GM21381 (cell line): ENCODE results near the gene NOL4L.
A peak's percentile ranks its signal among the peaks of the same experiment; 100 is the strongest.

Source experiments
- ATAC-seq: cut with Tn5 transposase; IDR thresholded peaks from one replicate; pipeline ENCODE4 v1.9.1; 2021; ENCODE audit warnings: mild to moderate bottlenecking, moderate library complexity; ENCODE audit not compliant: unreplicated experiment

NOL4L gene, protein sequence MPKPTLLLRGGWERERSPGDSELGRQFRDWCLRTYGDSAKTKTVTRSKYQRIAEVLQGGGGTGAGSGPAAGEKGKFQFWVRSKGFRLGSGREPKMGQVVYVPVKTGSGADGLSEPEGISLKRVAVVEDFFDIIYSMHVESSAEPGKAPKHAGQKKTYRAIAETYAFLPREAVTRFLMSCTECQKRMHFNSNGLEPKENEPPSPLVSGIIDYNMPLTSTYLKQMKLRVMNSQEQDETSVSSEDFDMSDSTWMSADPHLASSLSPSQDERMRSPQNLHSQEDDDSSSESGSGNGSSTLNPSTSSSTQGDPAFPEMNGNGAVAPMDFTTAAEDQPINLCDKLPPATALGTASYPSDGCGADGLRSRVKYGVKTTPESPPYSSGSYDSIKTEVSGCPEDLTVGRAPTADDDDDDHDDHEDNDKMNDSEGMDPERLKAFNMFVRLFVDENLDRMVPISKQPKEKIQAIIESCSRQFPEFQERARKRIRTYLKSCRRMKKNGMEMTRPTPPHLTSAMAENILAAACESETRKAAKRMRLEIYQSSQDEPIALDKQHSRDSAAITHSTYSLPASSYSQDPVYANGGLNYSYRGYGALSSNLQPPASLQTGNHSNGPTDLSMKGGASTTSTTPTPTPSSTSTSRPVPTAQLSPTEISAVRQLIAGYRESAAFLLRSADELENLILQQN

DNA sequence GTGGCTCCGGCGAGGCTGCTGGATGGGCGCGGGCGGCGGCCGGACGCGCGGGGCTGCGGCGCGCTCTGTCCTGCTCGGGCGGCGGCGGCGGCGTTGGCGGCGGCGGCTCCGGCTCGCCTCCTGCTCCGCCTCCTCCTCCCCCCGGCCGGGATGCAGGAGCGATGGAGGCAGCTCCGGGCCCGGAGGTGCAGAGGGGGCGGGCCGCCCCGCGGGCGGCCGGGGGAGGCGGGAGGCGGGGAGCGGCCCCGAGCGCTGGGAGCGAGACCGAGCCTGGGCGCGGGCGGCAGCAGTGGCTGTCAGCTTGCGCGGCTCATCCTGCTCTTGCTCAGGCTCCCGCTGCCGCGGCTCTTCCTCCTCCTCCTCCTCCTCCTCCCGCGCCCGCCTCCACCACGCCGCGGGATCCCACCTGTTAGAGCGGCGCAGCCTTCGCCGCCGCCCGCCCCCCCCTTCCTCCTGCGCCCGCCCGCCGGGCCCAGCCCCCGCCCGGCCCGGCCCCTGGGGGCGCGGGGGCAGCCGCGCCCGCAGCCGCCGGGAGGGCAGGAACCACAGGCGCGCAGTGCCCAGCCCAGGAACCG is at the start of gene NOL4L:
Gene NOL4L, minus strand, starts transcription at position 323 of the 575 bp plus-strand sequence. CDS start 443 bp downstream, outside the sequence.
- ATAC-seq = no peak

DNA sequence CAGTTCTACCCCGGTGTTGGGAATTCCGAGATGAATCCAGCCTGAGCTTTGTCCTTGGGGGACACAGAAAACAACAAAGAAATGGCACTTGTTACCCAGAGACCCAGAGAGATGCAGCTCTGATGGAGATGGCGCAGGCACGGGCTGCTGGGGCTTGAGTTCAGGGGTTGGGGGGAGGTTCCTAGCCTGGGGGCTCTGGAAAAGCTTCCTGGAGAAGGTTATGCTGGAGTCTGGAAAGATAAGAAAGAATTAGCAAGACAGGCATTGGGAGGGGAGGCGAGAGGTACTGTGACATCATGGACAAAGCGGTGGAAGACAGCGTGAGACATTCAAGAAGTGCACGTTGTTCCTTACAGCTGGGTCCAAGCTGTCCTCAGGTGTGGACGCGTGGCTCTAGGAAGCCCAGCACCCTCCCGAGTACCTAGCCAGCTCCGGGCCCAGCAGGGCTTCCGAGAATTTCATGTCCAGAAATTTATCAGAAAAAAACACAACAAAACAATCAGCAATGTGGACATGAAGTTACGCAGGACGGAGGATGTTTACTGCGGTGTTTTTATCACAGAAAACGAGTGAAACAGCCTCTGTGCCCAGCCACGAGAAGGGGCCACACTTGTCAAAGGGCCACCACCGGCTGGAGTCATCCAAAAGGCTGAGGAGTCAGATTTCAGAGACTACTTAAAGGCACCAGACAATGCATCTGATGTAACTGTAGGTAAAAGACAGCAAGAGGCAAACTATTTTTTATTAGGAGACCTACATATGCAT is 49.1 kb upstream of the NOL4L start:
- no peak for ATAC-seq

DNA sequence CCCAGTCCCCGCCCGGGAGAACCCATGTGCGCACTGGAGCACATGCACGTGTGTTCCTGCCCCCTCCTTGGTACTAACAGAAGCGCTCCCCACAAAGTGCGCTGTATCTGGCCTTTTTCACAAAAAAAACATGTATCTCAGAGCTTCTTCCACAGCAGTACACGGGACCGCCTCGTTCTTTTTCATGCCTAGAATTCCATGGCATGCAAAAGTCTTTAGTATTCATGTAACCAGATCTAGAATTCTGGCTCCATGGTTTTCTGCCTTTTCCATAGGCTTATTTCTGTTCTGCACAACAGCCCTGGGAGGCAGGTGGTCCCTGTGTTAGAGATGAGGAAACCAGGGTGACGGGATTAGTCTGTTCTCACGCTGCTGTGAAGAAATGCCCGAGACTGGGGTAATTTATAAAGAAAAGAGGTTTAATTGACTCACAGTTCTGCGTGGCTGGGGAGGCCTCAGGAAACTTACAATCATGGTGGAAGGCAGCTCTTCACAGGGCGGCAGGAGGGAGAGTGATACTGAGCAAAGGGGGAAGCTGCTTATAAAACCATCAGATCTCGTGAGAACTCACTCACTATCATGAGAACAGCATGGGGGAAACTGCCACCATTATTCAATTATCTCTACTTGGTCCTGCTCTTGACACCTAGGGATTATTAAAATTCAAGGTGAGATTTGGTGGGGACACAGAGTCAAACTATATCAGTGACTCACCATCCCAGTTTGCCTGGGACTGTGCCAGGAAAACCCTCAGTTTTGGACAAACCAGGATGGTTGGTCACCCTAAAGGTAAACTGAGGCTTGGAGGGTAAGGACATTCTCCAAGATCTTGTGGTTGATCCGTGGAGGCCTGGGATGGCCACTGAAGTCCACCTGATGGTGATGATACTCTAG is 47.6 kb upstream of the NOL4L start:
- ATAC-seq = no peak

DNA sequence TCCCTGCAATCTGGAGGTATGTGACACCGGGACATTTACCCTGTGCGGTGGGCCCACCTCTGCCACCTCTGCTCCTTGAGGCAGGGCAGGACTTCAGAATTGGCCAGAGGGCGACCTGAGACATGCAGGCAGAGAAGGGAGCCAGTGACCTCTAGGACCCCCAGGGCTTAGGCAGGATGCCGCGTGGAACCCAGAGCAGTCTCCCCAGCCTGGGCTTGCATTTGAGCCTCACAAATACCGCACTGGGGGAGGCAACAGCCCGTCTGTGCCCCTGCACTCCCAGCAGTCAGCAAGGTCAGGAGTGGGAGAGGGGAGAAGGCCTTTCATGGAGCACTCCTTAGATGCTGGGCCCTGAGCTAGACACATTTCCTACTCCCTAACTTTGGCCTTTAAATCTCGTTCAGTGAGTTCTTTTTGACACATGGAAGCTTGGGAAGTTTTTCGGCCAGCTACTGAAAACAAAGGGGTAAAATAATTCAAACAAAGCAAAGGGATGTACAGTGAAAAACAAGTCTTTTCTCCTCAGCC is 46.9 kb upstream of the NOL4L start:
- ATAC-seq = no peak

DNA sequence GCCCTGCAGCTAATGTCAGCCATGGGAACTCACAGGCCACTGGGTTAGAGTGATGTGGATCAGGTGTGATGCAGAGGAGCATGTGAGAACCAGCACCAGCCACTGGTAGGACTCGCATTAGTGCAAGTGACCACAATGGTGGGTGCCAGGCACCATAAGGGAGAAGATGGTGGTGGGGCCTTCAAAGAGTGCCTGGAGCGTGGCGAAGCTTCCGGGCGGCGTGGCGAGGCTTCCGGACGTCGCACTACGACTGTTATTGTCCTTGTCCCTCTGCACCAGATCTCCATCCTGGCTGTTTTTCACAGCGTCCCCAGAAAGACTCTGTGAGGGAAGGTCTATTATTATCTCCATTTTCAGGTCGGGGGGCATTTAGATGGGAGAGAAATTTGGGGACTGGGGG is 44.7 kb upstream of the NOL4L start:
- no peak for ATAC-seq

GRCh38 chr20:32628960-32629530 is 43.9 kb upstream of the NOL4L start:
- no peak for ATAC-seq

GRCh38 chr20:32626859-32627636 is 41.9 kb upstream of the NOL4L start:
- ATAC-seq = peak; percentile 25

- ATAC-seq = no peak
These were observed 41.3 kb upstream of the NOL4L start for GRCh38 chr20:32626407-32626806.

- no peak for ATAC-seq
These were observed 40.9 kb upstream of the NOL4L start for GRCh38 chr20:32625996-32626395.

DNA sequence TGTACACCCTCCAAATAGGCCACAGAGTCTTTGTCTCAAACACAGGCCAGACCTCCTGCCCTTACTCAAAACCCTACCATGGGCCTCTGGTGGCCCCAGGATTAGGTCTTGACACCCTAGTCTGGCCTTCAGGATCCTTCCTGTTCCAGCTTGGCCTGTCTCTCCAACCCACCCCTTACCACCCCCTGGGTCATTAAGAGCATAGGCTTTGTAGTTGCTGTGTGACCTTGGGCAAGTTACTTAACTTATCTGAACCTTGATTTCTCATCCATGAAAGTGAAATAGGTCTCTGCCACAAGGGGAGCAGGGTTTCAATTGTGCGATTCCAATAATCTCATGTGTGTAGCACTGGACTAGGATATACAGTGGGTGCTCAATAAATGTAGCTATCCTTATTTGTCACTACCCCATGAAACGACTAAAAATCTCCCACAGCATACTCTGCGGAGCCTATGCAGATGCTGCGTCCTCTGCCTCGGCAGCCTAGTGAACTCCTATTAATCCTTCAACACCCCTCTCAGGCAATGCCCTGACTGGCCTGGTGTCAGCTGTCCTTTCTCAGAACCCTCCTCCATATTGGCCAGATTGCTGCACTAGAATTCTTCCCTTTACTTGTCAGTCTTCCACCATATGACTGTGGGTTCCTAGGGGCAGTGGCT is 39.7 kb upstream of the NOL4L start:
- no peak for ATAC-seq

GRCh38 chr20:32623667-32624157 is 38.6 kb upstream of the NOL4L start:
- ATAC-seq = no peak

- no peak for ATAC-seq
These were observed 37.7 kb upstream of the NOL4L start for GRCh38 chr20:32622585-32623468.

DNA sequence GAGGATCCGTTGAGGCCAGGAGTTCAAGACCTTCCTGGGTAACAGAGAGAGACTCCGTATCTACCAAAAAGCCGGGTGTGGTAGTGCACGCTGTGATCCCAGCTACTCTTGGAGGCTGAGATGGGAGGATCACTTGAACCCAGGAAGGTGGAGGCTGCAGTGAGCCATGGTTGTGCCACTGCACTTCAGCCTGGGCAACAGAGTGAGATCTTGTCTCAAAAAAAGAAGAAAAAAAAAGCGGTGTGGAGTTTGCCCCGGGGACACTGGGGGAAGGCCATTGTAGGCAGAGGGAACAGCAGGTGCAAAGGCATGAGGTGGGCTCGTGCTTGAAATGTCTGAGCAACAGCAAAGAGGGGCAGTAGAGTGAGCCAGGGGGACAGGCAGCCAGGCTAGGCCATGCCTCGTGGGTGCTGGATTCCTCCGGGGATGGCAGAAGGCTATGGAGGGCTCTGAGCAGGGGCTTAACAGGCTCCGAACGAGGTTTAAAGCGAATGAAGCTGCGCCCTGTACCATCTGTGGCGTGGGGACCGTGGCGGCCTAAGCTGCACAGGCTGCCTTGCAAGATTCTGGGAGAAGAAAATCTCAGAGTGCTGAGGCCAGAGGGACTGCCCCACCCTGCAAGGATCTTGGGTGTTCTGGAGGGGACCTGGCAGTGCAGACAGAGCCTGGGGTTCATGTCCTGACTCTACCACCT is 36.9 kb upstream of the NOL4L start:
- ATAC-seq = no peak

DNA sequence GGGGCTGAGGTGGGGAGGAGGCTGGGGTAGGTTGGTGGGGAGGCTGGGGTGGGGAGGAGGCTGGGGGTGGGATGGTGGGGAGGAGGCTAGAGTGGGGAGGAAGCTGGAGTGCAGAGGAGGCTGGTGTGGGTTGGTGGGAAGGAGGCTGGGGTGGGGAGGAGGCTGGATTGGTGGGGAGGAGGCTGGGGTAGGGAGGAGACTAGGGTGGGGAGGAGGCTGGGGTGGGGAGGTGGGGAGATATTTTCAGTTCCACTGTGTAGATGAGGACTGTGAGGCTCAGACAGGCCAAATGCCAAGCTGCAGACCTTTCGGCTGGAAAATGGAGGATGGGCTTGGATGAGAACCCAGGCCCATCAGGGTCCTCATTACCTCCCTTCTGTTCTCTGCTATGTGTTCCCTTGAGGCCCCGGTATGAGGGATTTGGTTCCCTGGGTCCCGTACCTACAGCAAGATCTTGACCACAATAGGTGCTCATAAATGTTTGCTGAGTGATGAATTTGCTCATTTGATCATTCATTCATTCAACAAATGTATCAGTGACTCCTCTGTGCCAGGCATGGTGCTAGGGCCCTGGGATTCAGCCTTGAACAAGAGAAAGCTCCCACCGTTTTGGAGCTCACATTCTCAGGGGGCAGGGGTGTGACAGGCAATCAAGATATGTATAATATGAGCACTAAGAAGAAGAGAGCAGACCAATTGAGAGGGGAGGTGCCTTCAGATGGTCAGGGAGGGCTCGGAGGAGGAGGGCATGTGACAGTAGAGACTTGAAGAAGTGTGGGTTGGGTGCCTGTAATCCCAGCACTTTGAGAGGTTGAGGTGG is 36.1 kb upstream of the NOL4L start:
- ATAC-seq = no peak

GRCh38 chr20:32619586-32619985 is 34.5 kb upstream of the NOL4L start:
- ATAC-seq = no peak

DNA sequence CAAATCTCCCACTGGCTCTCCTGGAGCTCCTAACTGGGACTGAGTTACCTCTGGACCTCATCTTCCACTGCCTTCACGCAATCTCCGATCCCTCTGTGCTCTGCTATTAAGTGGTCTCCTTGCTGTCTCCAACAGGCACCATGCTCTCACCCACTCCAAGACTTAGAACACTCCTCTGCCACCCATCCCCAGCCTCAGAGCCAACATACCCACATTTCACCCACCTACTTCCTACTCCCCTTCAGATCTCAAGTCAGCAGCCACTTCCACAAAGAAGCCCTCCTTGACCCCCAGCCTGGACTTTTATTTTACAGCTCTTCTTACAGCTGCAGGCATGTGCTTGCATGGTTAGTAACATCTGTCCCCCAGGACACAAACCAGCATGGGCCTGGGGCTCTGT is 29.6 kb upstream of the NOL4L start:
- no peak for ATAC-seq
